NCI-H2107 (cell line): ENCODE measurements around the gene HNRNPCL2.
"Not testable (repeated sequence)": the region's sequence is repeated elsewhere in the genome, so short reads cannot be mapped to it uniquely, and the experiment has no call there.

ENCODE experiments used
- DNase-seq: peaks from one replicate; lab custom pipeline; 2025; lab: John Stamatoyannopoulos, UW

HNRNPCL2 gene

GRCh38 chr1:13116754-13117153 lies at the start of gene HNRNPCL2:
Gene HNRNPCL2 (minus strand): TSS chr1:13116854. CDS start chr1:13116400, 454 bp downstream.
- DNase-seq = not testable (repeated sequence)

GRCh38 chr1:13165531-13165930 lies 48.9 kb upstream of the HNRNPCL2 start, which contains the start of gene HNRNPCL4:
Gene HNRNPCL4 (minus strand): TSS chr1:13165631. CDS start chr1:13165467, 164 bp downstream.
- not testable (repeated sequence) for DNase-seq

GRCh38 chr1:13155909-13156308 lies 39.3 kb upstream of the HNRNPCL2 start, which contains the start of gene PRAMEF26:
Gene PRAMEF26 (minus strand): TSS chr1:13156009. CDS start chr1:13153095, 2,914 bp downstream.
- not testable (repeated sequence) for DNase-seq

- not testable (repeated sequence) for DNase-seq
Measured at GRCh38 chr1:13070474-13070873, 46.2 kb downstream of the HNRNPCL2 start, which contains the start of gene PRAMEF25. Gene PRAMEF25 (plus strand): TSS chr1:13070774. CDS start chr1:13073694, 2,920 bp downstream.
